Measurements from ENCODE around the gene GAN. TPM values are rescaled to one million over a fixed set of nuclear protein-coding genes. Genes with fewer than 3 reads are reported as not detected.

Gene GAN
- total and polyA plus RNA-seq, 2 of the 4 experiments (the other 2 are of a cell fraction) = 1.1 to 5.7 TPM

DNA sequence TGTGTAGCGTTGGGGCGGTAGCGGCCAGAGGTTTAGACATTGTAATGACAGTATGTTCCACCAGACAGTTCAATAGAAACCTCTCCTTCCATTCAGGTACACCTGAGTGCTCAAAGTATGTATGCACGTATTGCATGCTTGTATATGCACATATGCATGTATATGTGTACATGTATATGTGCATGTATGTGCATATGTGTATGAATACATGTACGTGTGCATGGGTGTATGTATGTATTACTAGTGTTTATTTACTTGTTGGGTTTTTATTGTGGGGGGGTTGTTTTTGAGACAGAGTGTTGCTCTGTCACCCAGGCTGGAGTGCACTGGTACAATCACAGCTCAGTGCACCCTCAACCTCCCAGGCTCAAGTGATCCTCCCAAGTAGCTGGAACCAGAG lies 46.3 kb upstream of the GAN start:
- dilution Hi-C loops (cut with HindIII; ENCODE audit: low sequenced_read_pairs, unreplicated experiment) = no loop called here
- intact Hi-C loops (cut with micrococcal nuclease) = no loop called here
- Histone ChIP-seq H3K23ac (ENCODE audit: low read depth, low read length) (no peak overlapping the region), H3K9me1 (ENCODE audit: insufficient read depth, low read length) (no peaks in the 10 kb centered on the region), H2AFZ (replicated peaks; ENCODE audit: low read length, poor library complexity) (no peak overlapping the region), H3K27me3 (ENCODE audit: control insufficient read depth, insufficient read depth, low read length) (peaks cover 3% of the 10 kb centered on the region; the same call in 1 of the 2 replicates), H3K27ac (ENCODE audit: insufficient read depth, low read length) (no peak overlapping the region), H3K4me1 (ENCODE audit: control insufficient read depth, insufficient read depth, low read length) (no peaks in the 10 kb centered on the region), H3K14ac (replicated peaks; ENCODE audit: low read depth, low read length) (no peak overlapping the region), H3K4me3 (ENCODE audit: insufficient read depth, low read depth, low read length) (no peak overlapping the region), H4K20me1 (ENCODE audit: insufficient read depth, low read length) (no peaks in the 10 kb centered on the region), H3K4ac (ENCODE audit: low read depth, low read length) (no peak overlapping the region), H3K56ac (ENCODE audit: extremely low read depth, insufficient read depth, low read length) (no peak overlapping the region), H4K8ac (ENCODE audit: low read depth in 2 of 2, low read length in 2 of 2) (no peak overlapping the region), H3K18ac (ENCODE audit: low read depth, low read length) (no peak overlapping the region), H3K4me2 (ENCODE audit: low read depth, low read length) (no peak overlapping the region), H2AK9ac (replicated peaks; ENCODE audit: low read depth, low read length, poor library complexity) (no peak overlapping the region), H4K91ac (ENCODE audit: insufficient read depth, low read depth, low read length) (no peak overlapping the region), H3K79me1 (ENCODE audit: low read depth in 1 of 2, low read length in 2 of 2) (no peaks in the 10 kb centered on the region), H2BK20ac (ENCODE audit: low read depth, low read length) (no peak overlapping the region), H4K5ac (ENCODE audit: low read depth, low read length) (no peak overlapping the region), H2BK15ac (ENCODE audit: low read depth, low read length) (no peak overlapping the region), H2BK5ac (ENCODE audit: low read depth, low read length, poor library complexity, severe bottlenecking) (no peak overlapping the region), H3K9ac (ENCODE audit: low read depth, low read length) (no peak overlapping the region), H3K9me3 (ENCODE audit: control insufficient read depth, insufficient read depth, low read length) (no peaks in the 10 kb centered on the region), H3K36me3 (ENCODE audit: control insufficient read depth, insufficient read depth, low read length) (no peaks in the 10 kb centered on the region), H2AK5ac (ENCODE audit: low read depth, low read length) (no peak overlapping the region), H2BK120ac (ENCODE audit: low read depth, low read length) (no peak overlapping the region)
- in situ Hi-C loops (cut with MboI; ENCODE audit: low sequenced_read_pairs) = no loop called here
- TF ChIP-seq MAFK (IDR thresholded peaks at IDR 0.05; ENCODE audit: low read depth, low read length) (no peak), SMC3 (IDR thresholded peaks at IDR 0.05; ENCODE audit: low read depth, low read length) (no peak), CTCF (conservative IDR thresholded peaks at IDR 0.05; ENCODE audit: low read depth, low read length) (no peak), RCOR1 (IDR thresholded peaks at IDR 0.05; ENCODE audit: insufficient replicate concordance, low read length) (no peak), MXI1 (IDR thresholded peaks at IDR 0.05; ENCODE audit: borderline replicate concordance, low read depth, low read length) (no peak), FOS (IDR thresholded peaks at IDR 0.05; ENCODE audit: low read depth, low read length) (no peak), BHLHE40 (IDR thresholded peaks at IDR 0.05; ENCODE audit: low read depth, low read length) (no peak), CHD1 (IDR thresholded peaks at IDR 0.05; ENCODE audit: low read depth, low read length) (no peak), RFX5 (IDR thresholded peaks at IDR 0.05; ENCODE audit: low read depth, low read length) (no peak), ELK1 (IDR thresholded peaks at IDR 0.05; ENCODE audit: borderline replicate concordance, low read depth, low read length) (no peak), MAZ (IDR thresholded peaks at IDR 0.05; ENCODE audit: borderline replicate concordance, low read depth, low read length) (no peak), POLR2A (IDR thresholded peaks at IDR 0.05; ENCODE audit: low read depth, low read length) (no peak), RAD21 (IDR thresholded peaks at IDR 0.05; ENCODE audit: low read length) (no peak), NFE2L2 (IDR thresholded peaks at IDR 0.05; ENCODE audit: low read depth, low read length) (no peak), CEBPB (IDR thresholded peaks at IDR 0.05; ENCODE audit: low read depth, low read length) (no peak)
- TF ChIP-seq, protein P1, sequence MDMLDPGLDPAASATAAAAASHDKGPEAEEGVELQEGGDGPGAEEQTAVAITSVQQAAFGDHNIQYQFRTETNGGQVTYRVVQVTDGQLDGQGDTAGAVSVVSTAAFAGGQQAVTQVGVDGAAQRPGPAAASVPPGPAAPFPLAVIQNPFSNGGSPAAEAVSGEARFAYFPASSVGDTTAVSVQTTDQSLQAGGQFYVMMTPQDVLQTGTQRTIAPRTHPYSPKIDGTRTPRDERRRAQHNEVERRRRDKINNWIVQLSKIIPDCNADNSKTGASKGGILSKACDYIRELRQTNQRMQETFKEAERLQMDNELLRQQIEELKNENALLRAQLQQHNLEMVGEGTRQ (IDR thresholded peaks at IDR 0.05; ENCODE audit: low read depth, low read length) = no peak
- DNase-seq (no peak), ATAC-seq (ENCODE audit: low read depth) (no peak)
- POLR2A ChIA-PET (ENCODE audit: unreplicated experiment) = no interaction called here
- WGBS, 2 experiments (ENCODE audit: extremely low coverage in 2 of 2, insufficient read length in 1 of 2) = 50% methylated on average over 1 of the region's 5 CpGs; no CpG with 5 or more reads in 1 of the 2 experiments
- no TSS peak for BruUV-seq (replicated peaks)
- CTCF ChIA-PET = no interaction called here

Measured in IMR-90 (cell line).